ENCODE data around the gene ASAP2.

Gene ASAP2

GRCh38 chr2:9451231-9451630 is 244.6 kb downstream of the ASAP2 start:
- WGBS, 2 experiments (ENCODE audit: insufficient coverage in 2 of 2), result 83% methylated on average over 1 of the region's 1 CpG; no CpG with 5 or more reads in 1 of the 2 experiments
- no peaks in the 10 kb centered on the region for H3K4me1 ChIP-seq (ENCODE audit: control insufficient read depth, insufficient read depth, low read length, poor library complexity, severe bottlenecking)
- no peaks in the 10 kb centered on the region for H3K9me3 ChIP-seq (ENCODE audit: control insufficient read depth, low read length)
- no peak overlapping the region for H3K27ac ChIP-seq (ENCODE audit: low read depth, low read length, severe bottlenecking)
- H3K36me3 ChIP-seq (ENCODE audit: control insufficient read depth, insufficient read depth, low read length), result peaks cover 83% of the 10 kb centered on the region
- no peak overlapping the region for H3K4me3 ChIP-seq (ENCODE audit: extremely low read depth, insufficient read depth, low read length, poor library complexity, severe bottlenecking)

Measured in mesodermal cell (in vitro differentiated cells).